ENCODE measurements around the gene NLRC4. TPM values are rescaled to one million over a fixed set of nuclear protein-coding genes. Genes with fewer than 3 reads are reported as not detected.
"Not testable (repeated sequence)": the region's sequence is repeated elsewhere in the genome, so short reads cannot be mapped to it uniquely, and the experiment has no call there.

NLRC4 gene, protein sequence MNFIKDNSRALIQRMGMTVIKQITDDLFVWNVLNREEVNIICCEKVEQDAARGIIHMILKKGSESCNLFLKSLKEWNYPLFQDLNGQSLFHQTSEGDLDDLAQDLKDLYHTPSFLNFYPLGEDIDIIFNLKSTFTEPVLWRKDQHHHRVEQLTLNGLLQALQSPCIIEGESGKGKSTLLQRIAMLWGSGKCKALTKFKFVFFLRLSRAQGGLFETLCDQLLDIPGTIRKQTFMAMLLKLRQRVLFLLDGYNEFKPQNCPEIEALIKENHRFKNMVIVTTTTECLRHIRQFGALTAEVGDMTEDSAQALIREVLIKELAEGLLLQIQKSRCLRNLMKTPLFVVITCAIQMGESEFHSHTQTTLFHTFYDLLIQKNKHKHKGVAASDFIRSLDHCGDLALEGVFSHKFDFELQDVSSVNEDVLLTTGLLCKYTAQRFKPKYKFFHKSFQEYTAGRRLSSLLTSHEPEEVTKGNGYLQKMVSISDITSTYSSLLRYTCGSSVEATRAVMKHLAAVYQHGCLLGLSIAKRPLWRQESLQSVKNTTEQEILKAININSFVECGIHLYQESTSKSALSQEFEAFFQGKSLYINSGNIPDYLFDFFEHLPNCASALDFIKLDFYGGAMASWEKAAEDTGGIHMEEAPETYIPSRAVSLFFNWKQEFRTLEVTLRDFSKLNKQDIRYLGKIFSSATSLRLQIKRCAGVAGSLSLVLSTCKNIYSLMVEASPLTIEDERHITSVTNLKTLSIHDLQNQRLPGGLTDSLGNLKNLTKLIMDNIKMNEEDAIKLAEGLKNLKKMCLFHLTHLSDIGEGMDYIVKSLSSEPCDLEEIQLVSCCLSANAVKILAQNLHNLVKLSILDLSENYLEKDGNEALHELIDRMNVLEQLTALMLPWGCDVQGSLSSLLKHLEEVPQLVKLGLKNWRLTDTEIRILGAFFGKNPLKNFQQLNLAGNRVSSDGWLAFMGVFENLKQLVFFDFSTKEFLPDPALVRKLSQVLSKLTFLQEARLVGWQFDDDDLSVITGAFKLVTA
- 1 to 10 TPM in 2 of 6 donors, under 1 TPM in 4; 0.13 to 1.9 (median 0.34) TPM for total RNA-seq
- under 1 TPM; 0.21 to 0.49 TPM for polyA plus RNA-seq

GRCh38 chr2:32264422-32265105, at the start of gene NLRC4:
TSS of gene NLRC4 (minus strand) at chr2:32264886. CDS start at chr2:32256775, 8,111 bp downstream.
- FAIRE-seq: no peak
- DNase-seq: no peak
- 88 to 89% methylated on average over 7 of the region's 7 CpGs for WGBS, 2 donors
- TF ChIP-seq, protein P1, sequence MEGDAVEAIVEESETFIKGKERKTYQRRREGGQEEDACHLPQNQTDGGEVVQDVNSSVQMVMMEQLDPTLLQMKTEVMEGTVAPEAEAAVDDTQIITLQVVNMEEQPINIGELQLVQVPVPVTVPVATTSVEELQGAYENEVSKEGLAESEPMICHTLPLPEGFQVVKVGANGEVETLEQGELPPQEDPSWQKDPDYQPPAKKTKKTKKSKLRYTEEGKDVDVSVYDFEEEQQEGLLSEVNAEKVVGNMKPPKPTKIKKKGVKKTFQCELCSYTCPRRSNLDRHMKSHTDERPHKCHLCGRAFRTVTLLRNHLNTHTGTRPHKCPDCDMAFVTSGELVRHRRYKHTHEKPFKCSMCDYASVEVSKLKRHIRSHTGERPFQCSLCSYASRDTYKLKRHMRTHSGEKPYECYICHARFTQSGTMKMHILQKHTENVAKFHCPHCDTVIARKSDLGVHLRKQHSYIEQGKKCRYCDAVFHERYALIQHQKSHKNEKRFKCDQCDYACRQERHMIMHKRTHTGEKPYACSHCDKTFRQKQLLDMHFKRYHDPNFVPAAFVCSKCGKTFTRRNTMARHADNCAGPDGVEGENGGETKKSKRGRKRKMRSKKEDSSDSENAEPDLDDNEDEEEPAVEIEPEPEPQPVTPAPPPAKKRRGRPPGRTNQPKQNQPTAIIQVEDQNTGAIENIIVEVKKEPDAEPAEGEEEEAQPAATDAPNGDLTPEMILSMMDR (IDR thresholded peaks at IDR 0.05): no peak
- intact Hi-C loops (cut with DNase I): no loop called here
- Histone ChIP-seq H3K4me1 (peaks cover 0 to 3% (median 0%) of the 10 kb centered on the region in 3 donors), H3K9me3 (no peaks in the 10 kb centered on the region), H3K27me3 (no peaks in the 10 kb centered on the region), H3K36me3 (no peaks in the 10 kb centered on the region), H3K27ac (peak within 1 kb of the TSS in 3 of 4 donors; percentile 10 to 45 (median 42)), H3K4me3 (peak within 1 kb of the TSS in 1 of 4 donors; percentile 3)
- ATAC-seq: peak in 2 of 4 donors; percentile 77 to 79

DNA sequence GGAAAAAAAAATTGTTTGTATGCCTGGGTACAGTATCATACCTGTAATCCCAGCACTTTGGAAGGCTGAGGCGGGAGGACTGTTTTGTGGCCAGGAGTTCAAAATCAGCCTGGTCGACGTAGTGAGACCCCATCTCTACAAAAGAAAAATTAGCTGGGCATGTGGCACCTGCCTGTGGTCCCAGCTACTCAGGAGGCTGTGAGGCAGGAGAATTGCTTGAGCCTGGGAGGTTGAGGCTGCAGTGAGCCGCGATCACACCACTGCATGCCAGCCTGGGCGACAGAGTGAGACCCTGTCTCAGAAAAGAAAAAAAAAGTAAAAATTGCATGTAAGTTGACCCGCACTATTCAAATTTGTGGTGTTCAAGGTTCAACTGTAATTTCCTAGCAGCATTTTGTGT, 45.9 kb upstream of the NLRC4 start:
- Histone ChIP-seq H3K4me3 (no peak overlapping the region), H3K4me1 (peaks cover 0 to 22% (median 10%) of the 10 kb centered on the region in 3 donors), H3K27ac (no peak overlapping the region), H3K9me3 (no peaks in the 10 kb centered on the region), H3K36me3 (no peaks in the 10 kb centered on the region), H3K27me3 (no peaks in the 10 kb centered on the region)
- DNase-seq (no peak), ATAC-seq (no peak), FAIRE-seq (no peak)
- intact Hi-C loops (cut with DNase I): no loop called here
- TF ChIP-seq, protein P1 (IDR thresholded peaks at IDR 0.05): no peak
- 84 to 90% methylated on average over 7 of the region's 7 CpGs for WGBS, 2 donors

- intact Hi-C loops (cut with DNase I); H3K9me3 ChIP-seq; H3K4me3 ChIP-seq; FAIRE-seq; ATAC-seq; H3K27me3 ChIP-seq; H3K27ac ChIP-seq: not testable (repeated sequence)
- H3K4me1 ChIP-seq: peaks cover 14 to 21% (median 18%) of the 10 kb centered on the region in 3 donors
- 98% methylated on average over 25 to 43 of the region's 43 CpGs for WGBS, 2 donors
- peak in 2 of 6 donors; percentile 33 to 72 for DNase-seq
- peaks cover 0 to 21% (median 0%) of the 10 kb centered on the region in 3 donors for H3K36me3 ChIP-seq
Observed at GRCh38 chr2:32293966-32294562, 29.4 kb upstream of the NLRC4 start.

DNA sequence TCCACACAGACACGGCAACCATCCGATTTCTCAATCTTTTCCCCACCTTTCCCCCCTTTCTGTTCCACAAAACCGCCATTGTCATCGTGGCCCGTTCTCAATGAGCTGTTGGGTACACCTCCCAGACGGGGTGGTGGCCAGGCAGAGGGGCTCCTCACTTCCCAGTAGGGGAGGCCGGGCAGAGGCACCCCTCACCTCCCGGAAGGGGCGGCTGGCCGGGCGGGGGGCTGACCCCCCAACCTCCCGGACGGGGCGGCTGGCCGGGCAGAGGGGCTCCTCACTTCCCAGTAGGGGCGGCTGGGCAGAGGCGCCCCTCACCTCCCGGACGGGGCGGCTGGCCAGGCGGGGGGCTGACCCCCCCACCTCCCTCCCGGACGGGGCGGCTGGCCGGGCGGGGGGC, 28.8 kb upstream of the NLRC4 start:
- not testable (repeated sequence) for FAIRE-seq
- WGBS, 2 donors: 96 to 98% methylated on average over 7 to 15 of the region's 26 CpGs

GRCh38 chr2:32291746-32292145, 27.1 kb upstream of the NLRC4 start:
- FAIRE-seq (no peak), ATAC-seq (peak in 3 of 4 donors; percentile 51 to 63 (median 59)), DNase-seq (peak in 1 of 6 donors; percentile 39)
- TF ChIP-seq, protein P1 (IDR thresholded peaks at IDR 0.05): no peak
- Histone ChIP-seq H3K9me3 (no peaks in the 10 kb centered on the region), H3K27me3 (no peaks in the 10 kb centered on the region), H3K4me3 (no peak overlapping the region), H3K4me1 (peaks cover 16 to 40% (median 31%) of the 10 kb centered on the region in 3 donors), H3K36me3 (peaks cover 0 to 10% (median 0%) of the 10 kb centered on the region in 3 donors), H3K27ac (no peak overlapping the region)
- intact Hi-C loops (cut with DNase I): no loop called here
- WGBS, 2 donors: 16 to 20% methylated on average over 2 of the region's 2 CpGs

More for the DNA sequence above, 28.8 kb upstream of the NLRC4 start:
- H3K4me3 ChIP-seq; H3K9me3 ChIP-seq; intact Hi-C loops (cut with DNase I); ATAC-seq; DNase-seq; H3K27me3 ChIP-seq; H3K27ac ChIP-seq: not testable (repeated sequence)
- Histone ChIP-seq H3K36me3 (peaks cover 0 to 21% (median 0%) of the 10 kb centered on the region in 3 donors), H3K4me1 (peaks cover 16 to 27% (median 23%) of the 10 kb centered on the region in 3 donors)

All from pancreas (tissue), 10 donors.